Lung microvascular endothelial cell (primary cell): ENCODE results near the gene LTF. TPM values are rescaled to one million over a fixed set of nuclear protein-coding genes. Genes with fewer than 3 reads are reported as not detected.
"Not testable (repeated sequence)": the region's sequence is repeated elsewhere in the genome, so short reads cannot be mapped to it uniquely, and the experiment has no call there.

Experiments
- DNase-seq, 2 donors: peaks; one replicate each; pipeline versions ENCODE4 v3.0.0 to v3.0.0-alpha.2; 2010; ENCODE audit warnings: low read depth in 2 of 2
- total RNA-seq: library from RNA; depleted of rRNA; stranded (reverse); fragments of >200 nt; gene quantifications from 2 replicates; pipeline ENCODE4 v1.2.1, GENCODE V29; 2014

The LTF gene
- total RNA-seq = under 0.01 and 0.22 TPM in 2 replicates

DNA sequence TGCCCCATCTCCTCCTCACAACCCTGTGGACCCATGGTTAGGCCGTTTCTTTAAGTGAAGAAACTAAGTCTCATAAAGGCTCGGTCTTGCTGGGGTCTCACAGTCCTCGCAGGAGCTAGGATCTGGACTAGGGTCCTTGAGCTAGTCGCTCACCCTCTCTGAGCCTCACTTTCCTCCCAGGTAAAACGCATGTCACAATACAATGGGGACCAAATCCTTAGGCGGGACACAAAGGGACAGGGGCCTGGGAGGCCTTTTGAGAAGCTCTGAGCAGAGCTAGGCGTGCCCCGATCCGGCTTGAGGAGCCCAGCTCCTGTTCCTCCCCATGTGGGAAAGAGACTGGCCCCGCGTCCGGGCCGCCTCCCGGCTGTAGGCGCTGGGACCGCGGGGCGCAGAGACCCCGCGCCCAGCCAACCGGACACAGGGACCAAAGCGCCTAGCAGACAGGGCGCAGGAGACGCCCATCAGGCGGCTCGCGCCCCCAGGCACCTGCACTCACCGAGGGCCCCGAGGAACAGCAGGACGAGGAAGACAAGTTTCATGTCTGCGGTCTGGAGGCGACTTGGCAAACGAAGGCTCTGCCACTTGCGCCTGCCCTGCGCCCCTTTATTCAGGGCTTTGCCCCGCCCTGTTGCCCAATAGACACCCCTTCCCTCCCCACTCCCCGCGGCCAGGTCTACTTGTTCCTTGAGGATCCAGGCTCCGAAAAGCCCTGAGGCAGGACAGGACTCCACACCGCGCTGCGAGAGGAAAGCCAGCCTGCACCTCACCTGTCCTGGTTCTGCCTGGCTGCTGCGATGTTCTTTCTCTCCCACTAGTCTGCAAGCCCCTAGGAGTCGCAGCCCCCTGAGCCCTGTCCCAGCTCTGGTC is at the start of gene LTF:
TSS of gene LTF (minus strand) at position 580 of the 870 bp plus-strand sequence. CDS start at position 542, 38 bp downstream.
- no peak for DNase-seq

DNA sequence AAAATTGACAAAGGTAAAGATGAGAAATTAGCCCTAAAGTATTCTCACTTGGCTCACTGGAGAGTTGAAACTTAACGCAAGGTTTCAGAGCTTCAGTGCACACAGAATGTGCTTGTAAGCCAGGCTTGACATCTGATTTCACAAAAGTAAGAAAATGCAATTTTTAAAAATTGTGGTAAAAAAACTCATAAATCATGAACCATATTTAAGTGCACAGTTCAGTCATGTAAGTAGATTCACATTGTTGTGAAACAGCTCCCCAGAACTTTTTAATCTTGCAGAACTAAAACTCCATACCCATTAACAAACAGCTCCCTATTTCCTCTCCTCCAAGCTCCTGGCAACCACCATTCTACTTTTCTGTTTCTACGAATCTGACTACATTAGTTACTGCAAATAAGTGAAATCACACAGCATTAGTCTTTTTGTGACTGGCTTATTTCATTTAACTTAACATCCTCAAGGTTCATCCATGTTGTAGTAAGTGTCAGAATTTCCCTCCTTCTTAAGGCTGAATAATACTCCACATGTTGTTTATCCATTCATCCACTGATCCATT is 47.6 kb upstream of the LTF start:
- no peak for DNase-seq

DNA sequence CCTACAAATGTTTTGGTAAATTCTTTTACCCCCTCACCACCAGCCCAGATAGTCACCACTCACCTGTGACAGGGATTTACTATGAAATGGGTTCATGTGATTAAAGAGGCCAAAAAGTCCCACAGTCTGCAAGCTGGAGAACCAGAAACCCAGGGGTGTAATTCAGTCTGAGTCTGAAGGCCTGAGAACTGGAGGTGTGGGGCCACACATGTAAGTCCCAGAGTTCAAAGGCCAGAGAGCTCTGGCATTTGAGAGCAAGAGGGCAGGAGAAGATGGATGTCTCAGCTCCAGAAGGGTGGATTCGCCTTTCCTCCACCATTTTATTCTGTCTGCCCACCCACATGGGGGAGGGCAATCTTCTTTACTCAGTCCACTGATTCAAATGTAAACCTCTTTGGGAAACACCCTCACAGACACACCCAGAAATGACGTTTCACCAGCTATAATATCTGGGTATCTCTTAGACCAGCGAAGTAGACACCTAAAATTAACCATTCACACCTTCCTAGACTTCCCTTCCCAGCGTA is 45.0 kb upstream of the LTF start:
- DNase-seq = no peak

DNA sequence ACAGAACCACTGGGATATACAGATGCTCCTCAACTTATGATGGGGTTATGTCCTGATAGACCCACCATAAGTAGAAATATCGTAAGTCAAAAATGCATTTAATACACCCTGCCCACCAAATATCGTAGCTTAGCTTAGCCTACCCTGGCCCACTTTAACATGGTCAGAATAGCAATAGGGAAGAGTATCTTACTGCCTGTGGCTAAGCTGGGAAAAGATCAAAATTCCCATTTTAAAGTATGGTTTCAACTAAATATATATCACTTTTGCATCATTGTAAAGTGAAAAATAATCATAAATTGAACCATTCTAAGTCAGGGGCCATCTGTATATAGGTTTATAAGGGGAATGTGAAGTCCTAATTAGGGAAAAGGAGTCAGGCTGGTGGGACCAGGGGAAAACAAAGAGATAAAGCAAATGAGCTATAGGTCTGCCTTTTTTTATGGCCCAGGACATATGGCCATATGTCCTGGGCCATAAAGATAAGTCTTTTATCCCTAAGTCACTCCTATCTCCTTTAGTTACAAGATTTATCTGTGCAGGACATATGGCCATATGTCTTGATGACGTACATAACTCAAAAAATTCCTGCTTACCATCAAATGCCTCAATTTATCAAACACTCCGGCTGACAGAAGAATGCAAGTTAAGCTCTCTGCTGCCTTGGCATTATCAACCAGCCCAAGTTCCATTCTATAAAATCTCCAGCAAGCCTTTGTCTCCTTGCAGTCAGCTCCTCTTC is 44.3 kb upstream of the LTF start:
- DNase-seq = no peak

DNA sequence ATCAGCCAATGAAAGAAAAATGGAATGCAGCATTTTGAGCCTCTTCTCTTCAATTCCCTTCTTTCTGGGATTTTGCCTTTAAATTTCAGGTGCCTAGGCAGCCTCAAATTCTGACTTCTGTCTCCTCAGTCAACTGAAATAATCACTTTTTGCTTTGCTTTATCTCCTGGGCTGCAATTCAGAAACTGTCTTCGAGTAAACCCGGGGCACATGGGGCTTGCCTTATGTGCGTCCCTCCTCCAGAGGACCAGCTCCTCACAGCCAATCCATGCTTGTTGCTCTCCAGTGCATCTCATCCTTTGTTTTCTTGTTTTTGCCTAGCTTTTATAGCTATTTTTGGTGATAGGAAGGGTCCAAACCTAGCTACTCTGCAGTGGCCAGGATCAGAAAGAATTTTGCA is 41.8 kb upstream of the LTF start:
- no peak for DNase-seq

DNA sequence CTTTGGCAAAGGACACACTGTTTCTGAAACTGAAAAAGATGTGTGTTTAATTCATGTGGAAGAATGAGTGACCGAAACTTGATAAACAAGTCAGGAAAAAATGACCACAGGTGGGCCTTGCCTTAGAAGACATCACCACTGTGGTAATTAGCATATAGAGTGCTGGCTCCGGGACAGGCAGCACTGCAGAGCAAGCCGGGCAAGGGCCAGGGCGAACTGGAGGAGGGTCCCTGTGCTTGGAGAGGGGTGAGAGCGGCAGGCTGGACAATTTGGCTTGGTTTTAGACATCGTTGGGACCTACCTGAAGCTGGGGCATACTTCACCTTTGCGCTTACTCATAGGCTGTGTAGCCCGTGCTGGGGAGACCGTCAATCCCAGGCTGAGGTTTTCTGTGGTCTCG is 41.2 kb upstream of the LTF start:
- no peak for DNase-seq

DNA sequence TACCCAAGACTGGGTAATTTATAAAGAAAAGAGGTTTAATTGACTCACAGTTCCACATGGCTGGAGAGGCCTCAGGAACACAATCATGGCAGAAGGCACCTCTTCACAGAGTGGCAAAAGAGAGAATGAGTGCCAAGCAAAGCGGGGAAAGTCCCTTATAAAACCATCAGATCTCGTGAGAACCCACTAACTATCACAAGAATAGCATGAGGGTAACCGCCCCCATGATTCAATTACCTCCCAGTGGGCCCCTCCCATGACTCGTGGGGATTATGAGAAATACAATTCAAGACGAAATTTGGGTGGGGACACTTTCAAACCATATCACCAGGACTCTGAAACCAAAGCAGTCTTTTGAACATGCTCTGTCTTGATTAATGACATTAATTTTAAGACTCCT is 40.1 kb upstream of the LTF start:
- no peak for DNase-seq

DNA sequence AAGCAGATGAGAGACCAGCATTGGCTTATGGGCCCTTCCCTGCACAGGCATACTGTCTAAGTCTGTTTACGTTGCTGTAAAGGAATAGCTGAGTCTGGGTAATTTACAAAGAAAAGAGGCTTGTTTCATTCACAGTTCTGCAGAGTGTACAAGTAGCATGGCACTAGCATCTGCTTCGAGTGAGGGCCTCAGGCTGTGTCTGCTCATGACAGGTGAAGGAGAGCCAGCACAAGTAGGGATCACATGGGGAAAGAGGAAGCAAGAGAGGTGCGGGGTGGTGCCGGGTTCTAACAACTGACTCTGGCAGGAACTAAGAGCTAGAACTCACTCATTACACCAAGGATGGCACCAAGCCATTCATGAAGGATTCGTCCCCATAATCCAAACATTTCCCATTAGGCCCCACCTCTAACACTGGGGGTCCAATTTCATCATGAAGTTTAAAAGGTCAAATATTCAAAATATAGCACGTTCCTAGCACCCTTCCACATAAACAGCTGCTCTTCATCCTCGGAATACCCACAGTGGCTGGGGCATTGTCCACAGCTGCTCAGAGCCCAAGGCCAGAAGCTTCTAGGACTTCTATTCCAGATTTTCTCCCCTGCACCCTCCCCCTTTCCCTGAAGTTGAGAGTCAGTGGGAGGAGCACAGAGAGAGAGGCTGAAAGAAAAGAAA is 38.6 kb upstream of the LTF start:
- no peak for DNase-seq

DNA sequence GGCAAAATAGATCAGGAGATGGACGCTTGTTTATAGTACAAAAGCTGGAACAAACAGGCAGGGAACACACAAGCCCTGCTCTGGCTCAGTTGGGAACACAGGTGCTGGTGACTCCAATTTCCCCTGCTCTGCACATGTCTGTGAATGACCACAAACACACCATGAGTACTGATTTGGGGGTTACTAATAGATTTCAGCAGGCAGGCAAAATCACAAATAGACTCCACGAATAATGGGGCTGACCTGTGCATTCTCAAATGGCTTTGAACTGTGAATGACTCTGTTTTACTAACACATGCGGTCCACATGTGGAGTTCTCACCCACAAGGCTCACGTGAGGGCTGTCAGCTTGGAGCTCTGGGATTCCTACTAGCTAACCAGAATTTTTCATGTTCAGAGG is 37.0 kb upstream of the LTF start:
- no peak for DNase-seq

DNA sequence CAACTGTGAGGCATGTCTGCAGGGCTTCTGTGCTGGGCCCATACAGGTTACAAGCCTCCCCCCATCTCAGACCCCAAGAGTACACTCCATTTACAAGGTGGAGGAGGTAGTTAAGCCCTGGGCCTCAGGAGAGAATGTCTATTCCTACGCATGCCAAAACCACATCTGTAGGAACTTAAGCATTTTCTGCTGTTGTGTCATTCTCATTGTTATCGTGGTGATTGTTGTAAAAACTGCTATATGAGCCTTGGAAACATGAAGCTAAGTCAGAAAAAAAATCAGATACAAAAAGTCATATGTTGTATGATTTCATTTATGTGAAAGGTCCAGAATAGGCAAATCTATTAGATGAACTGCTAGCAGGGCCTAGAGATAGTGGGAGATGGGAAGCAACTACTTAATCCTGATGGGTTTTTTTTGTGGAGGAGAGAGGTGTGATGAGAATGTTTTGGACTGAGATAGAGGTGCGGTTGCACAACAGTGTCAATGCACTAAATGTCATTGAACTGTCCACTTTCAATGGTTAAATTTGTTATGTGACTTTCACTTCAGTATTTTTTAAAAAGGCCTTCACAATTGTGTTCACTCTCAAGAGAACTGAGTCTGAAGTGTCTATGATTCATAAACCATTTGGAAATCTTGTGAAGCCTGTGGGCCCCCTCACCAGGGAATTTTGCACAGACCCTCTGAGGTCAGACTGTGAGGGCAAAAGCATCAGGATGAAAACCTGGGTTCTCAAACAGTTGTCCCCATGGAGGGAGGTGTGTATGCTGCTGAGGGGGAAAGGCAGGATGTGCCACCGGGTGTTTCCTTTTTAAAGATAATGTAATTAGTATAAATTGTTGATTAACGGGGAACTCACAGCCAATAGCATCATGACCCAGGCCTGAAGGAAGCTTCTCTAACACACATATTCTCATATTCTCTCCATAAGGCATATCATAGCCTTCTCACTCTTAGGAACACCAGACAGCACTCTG is 36.2 kb upstream of the LTF start:
- DNase-seq = peak in 1 of 2 donors; percentile 45

DNA sequence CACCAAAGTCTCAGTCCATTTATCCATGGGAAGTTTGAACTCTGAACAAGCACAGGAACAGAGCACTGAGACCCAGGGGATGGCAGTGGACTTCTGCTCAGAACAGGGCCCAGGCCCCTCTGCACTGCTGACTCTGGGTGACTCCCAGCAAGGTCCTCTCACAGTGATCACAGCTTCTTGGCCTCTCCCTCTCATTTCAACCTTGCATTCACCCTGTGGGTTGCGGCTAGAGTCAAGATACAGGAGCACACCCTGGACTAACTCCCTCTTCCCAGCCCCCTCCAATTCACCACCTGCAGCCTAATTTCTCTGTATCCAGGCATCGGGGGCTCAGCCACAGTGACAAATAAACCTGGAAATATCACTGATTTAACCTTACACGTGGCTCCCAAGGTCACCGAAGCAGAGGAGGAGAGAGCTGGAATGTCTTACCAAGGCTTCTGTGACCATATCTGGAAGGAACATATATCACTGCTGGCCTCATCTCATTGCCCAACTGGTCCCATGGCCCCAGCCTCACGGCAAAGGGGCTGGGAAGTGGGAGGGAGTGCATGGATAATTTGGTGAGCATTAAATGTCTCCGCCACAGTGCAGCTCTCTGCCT is 34.3 kb upstream of the LTF start:
- no peak for DNase-seq

DNA sequence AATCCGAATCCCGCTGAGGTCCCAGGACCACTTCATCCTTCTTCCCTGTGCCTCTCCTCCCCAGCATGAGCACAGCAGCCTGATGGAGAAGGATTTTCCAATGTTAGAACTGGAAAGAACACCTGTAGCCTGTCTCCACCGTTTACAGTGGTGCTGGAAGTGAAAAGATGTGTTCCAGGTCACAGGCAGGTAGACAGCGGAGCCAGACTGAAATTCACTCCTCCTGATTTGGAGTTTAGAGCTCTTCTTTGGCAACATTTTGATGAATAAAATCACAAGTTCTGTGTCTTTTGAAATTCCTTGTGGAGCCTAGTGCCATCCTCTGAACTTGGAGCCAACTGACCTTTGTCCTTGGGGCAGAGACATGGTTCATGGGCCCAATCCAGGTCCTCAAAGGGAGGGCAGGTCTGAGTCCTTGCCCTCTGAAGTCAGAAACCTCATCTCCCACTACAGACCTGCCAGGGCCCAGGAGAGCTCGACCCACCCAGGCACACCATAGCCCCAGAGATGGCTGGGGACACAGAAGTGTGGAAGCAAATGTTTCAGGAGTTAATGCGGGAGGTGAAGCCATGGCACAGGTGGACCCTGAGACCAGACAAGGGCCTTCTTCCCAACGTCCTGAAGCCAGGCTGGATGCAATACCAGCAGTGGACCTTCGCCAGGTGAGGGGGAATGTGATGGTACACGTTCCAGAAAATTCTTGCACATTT is 33.0 kb upstream of the LTF start, which contains the start of gene RTP3:
TSS of gene RTP3 (plus strand) at position 421 of the 710 bp plus-strand sequence. CDS start at position 508, 87 bp downstream.
- DNase-seq = no peak

DNA sequence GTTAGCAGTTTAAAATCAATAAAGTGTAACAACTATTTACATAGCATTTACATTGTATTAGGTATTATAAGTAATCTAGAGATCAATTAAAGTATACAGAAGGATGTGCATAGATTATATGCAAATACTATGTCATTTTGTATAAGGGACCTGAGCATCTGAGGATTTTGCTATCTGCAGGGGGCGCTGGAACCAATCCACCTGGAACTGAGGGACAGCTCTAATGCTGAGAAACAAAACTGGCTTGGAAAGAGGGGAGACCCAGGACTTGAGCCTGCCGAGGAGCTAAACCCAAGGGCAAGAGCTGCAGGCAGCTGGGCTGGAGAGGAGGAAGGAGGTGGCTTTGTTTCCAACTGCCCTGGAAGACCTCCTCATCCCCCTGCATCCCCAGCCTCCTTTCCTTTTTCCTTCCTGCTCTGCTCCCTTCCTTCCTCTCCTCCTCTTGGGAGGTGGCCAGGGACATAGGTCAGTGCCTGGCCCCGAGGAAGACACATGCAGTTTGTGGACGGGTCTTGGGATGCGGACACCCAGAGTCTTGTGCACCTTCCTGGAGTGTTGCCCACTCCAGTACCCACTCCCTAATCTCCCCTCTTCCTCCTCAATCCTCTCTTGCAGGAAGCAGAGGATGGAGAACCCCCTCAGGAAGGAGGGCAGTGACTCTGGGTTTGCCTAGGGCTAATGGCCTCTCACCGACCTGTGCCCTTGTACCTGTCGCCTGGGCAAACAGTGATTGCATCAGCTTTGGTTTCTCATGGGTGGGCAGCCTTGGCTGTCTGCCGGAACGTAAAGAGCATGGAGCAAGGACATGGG is 32.2 kb upstream of the LTF start:
- DNase-seq = peak; percentile 47 to 50

DNA sequence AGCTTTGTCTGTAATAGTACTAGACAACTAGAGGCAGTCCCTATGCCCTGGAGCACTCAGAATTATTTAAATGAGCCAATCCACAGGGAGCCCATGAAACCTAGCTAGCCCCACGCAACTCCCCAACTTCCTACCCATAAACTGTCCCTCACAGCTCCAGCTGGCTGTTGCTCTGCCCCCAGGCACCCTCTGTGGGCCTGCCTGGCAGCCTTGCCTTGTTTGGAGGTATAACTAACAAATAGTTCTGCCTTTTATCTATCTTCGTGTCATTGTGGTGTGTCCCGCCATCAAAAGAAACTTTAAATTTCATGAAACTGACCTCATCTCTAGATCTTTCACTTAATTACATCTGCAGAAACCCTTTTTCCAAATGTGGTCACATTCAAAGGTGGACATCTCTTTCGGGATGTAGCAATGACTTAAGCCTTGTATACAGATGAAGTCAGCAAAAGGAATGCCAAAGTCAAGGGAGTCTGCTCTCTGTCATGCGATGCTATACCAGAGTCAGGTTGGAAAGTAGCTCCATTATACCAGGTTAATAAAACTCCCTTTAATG is 31.3 kb upstream of the LTF start:
- no peak for DNase-seq

DNA sequence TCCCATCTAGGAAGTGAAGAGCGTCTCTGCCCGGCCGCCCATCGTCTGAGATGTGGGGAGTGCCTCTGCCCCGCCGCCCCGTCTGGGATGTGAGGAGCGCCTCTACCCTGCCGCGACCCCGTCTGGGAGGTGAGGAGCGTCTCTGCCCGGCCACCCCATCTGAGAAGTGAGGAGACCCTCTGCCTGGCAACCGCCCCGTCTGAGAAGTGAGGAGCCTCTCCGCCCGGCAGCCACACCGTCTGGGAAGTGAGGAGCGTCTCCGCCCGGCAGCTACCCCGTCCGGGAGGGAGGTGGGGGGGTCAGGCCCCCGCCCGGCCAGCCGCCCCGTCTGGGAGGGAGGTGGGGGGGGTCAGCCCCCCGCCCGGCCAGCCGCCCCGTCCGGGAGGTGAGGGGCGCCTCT is 29.8 kb upstream of the LTF start:
- not testable (repeated sequence) for DNase-seq

DNA sequence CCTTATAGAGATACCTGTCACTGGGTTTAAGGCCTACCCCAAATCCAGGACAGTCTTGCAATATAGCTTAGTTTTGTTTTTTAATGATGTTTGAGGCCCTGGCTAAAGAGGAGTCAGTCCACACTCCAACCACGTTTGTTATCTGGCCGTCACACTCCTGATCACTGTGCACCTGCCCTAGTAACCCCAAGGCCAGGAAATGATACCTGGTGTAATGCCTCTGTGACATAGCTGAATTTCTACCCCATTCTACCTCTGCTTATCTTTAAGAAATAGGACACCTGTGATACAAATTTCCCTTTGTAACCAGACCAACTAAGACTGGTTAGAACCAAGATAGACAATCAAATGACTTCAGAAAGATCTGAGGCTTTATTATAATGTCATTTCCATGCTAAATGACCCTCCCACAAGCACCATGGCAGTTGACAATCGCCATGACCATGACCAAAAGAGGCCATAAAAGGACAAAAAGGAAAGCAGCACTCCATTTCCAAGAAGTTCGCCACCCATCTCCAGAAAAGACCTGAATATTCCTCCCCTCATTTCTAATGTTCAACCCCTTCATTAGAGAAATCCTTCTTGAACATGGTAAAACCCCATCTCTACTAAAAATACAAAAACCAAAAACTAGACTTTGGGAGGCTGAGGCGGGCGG is 28.3 kb upstream of the LTF start:
- DNase-seq = no peak
